ENCODE data around the gene ARID3C.
A peak's percentile ranks its signal among the peaks of the same experiment; 100 is the strongest.

ARID3C gene

DNA sequence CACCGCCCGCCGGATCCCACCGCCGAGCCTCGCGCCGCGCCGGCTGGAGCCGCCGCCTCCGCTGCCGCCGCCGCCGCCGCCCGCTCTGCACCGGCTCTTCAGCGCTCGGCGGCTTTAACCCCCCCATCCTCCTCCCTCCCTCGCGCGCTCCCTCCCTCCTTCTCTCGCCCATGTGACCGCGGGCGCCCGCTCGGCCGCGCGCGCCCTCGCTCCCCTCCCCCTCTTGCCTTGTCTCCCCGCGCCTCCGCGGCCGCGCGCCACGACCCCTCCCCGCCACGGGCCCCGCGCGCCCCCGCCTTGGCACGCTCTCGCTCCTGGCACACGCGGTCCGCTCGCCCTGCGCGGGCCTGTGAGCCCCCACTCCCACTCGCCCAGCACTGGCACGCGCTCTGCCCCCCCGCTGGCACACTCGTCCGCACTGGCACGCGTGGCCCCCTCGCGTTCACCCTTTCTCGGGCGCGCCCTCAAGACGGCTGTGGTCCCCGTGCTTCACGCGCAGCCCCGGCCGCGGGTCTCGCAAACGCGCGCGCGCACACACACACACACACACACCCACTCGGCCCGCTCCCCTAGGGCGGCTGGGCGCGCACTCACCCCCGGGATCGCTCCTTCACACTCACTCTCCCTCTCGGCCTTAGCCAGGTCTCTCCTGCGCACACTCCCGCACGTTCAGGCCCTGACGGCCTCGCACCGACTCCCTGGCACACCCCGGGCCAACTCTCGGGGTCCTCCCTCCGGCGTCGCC, 39.1 kb downstream of the ARID3C start, which contains the start of gene CNTFR:
TSS of gene CNTFR (minus strand) at position 89 of the 745 bp plus-strand sequence. CDS start 20,743 bp downstream, outside the sequence.
- DNase-seq (no peak), ATAC-seq (replicated peaks) (peak in 1 of 2 donors; percentile 17)
- H3K36me3 Mint-ChIP-seq = peaks cover 0 to 5% of the 10 kb centered on the region in 2 donors
- H3K27me3 Mint-ChIP-seq = peaks cover 75 to 86% of the 10 kb centered on the region in 2 donors
- H3K9me3 Mint-ChIP-seq = no peaks in the 10 kb centered on the region
- H3K4me3 Mint-ChIP-seq = peak within 1 kb of the TSS; percentile 85 to 87
- H3K4me1 Mint-ChIP-seq = peaks cover 41 to 60% of the 10 kb centered on the region in 2 donors
- H3K27ac Mint-ChIP-seq = peak within 1 kb of the TSS; percentile 76

DNA sequence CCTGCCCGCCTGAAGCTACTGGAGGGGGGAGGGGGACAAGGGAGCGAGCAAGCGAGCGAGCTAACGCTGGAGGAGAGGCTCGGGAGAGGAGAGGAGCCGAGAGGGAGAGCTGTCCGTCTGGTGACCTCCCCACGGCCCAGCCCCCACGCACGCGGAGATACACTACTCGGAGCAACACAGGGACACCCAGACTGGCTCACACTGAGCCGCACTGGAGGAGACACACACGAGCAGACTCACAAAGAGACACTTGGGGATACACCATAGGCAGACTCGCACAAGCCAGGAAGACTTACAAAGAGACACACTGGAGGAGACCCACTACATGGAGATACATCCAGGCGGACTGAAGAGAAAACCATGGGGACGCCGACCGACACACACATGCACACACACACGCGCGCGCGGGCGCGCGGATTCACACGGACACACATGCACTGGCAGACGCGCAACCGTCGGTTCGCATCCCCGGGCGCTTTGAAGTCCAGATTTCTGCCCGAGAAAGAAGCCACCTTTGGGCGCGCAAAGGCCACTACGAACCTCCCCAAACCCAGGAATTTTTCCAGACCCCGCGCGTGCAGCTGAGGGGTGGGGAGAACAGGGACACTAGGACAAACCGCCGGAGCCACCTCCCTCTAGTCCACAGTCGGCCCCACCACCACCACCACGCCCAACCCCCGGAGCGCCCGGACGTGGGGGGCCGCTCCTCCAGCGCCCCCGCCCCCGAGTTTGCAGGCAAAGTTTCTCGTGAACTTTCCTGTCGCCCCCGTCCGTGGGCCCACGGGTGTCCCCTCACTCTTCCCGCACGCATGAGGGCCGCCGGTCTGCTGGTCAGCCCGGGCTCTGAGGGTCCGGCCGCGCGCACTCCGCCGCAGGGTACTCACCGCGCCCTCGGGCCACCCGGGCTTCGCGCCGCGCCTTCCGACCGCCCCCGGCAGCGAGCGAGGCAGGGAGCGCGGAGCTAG, 39.9 kb downstream of the ARID3C start:
- H3K4me1 Mint-ChIP-seq = peaks cover 41 to 60% of the 10 kb centered on the region in 2 donors
- peaks cover 0 to 5% of the 10 kb centered on the region in 2 donors for H3K36me3 Mint-ChIP-seq
- peaks cover 81 to 92% of the 10 kb centered on the region in 2 donors for H3K27me3 Mint-ChIP-seq
- ATAC-seq (replicated peaks) (no peak), DNase-seq (no peak)
- H3K4me3 Mint-ChIP-seq = peak overlapping the region; percentile 47 to 76
- H3K27ac Mint-ChIP-seq = no peak overlapping the region
- no peaks in the 10 kb centered on the region for H3K9me3 Mint-ChIP-seq

- Mint-ChIP-seq H3K27ac (no peak overlapping the region), H3K9me3 (no peaks in the 10 kb centered on the region), H3K4me3 (no peak overlapping the region), H3K27me3 (peaks cover 79 to 92% of the 10 kb centered on the region in 2 donors), H3K36me3 (peaks cover 0 to 5% of the 10 kb centered on the region in 2 donors), H3K4me1 (peaks cover 30 to 47% of the 10 kb centered on the region in 2 donors)
- ATAC-seq (replicated peaks) = no peak
- DNase-seq = no peak
Observed at GRCh38 chr9:34587271-34587670, 41.6 kb downstream of the ARID3C start.

DNA sequence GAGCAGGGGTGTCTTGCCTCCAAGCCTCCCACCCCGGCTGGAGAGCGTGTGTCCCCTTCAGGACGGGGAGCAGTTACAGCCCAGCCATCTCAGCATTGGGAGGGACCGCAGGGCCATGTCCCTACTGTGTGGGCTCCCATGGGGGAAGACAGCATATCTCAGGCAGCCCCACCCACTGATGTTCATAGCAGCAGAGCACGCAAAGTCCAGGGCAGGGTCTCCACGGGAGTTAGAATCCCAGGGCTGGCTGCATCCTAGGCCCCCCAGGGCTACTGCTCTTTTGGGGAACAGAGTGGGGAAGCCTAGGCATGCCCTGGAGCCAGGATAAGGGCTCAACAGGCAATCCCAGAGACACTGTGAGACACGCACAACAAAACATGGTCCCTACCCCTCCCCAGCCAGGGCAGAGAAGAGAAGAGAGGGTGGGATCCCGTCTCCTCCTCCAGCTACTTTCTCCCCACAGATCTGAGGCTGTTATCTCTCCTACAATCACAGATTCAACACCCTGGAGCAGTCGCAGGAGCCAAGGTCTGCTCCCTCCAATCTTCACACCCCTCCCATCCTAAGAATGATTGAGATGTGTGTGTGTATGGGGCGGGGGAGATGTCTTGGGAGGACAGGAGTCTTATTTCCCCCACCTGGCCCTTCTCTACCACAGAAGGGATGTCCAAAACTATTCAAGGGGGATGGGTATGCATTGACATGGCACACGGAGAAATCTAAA, 42.8 kb downstream of the ARID3C start:
- Mint-ChIP-seq H3K27me3 (peaks cover 81 to 91% of the 10 kb centered on the region in 2 donors), H3K9me3 (no peaks in the 10 kb centered on the region), H3K4me1 (peaks cover 22 to 35% of the 10 kb centered on the region in 2 donors), H3K36me3 (peaks cover 0 to 5% of the 10 kb centered on the region in 2 donors), H3K4me3 (no peak overlapping the region), H3K27ac (no peak overlapping the region)
- DNase-seq (no peak), ATAC-seq (replicated peaks) (no peak)

GRCh38 chr9:34584970-34585369, 43.9 kb downstream of the ARID3C start:
- Mint-ChIP-seq H3K27me3 (peaks cover 84 to 91% of the 10 kb centered on the region in 2 donors), H3K9me3 (no peaks in the 10 kb centered on the region), H3K4me1 (peaks cover 14 to 24% of the 10 kb centered on the region in 2 donors), H3K27ac (no peak overlapping the region), H3K4me3 (no peak overlapping the region), H3K36me3 (peaks cover 0 to 1% of the 10 kb centered on the region in 2 donors)
- peak; percentile 10 to 14 for ATAC-seq (replicated peaks)
- no peak for DNase-seq

DNA sequence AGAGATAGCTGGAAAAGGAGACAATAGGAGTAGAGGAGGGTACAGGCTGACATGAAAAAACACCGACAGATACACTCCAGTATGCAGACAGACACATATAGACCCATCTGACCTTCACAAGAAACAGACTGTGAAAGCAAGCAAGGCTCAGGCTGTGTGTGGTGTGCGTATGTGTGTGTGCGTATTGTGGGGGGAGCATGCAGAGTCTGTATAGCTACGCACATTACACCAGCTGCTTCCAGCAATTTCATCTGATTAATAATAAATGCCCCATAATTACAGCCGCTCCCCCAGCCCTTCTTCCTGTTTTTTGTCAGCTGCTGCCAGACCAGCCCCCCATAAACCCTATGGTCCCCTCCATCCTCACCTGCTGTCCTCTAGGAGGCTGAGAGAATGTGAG, 46.1 kb downstream of the ARID3C start:
- Mint-ChIP-seq H3K27me3 (peaks cover 83 to 92% of the 10 kb centered on the region in 2 donors), H3K9me3 (no peaks in the 10 kb centered on the region)

GRCh38 chr9:34581318-34581717, 47.5 kb downstream of the ARID3C start:
- ATAC-seq (replicated peaks) (no peak), DNase-seq (no peak)
- Mint-ChIP-seq H3K27me3 (peaks cover 81 to 89% of the 10 kb centered on the region in 2 donors), H3K27ac (no peak overlapping the region), H3K4me1 (peaks cover 12 to 19% of the 10 kb centered on the region in 2 donors), H3K4me3 (no peak overlapping the region), H3K36me3 (no peaks in the 10 kb centered on the region), H3K9me3 (no peaks in the 10 kb centered on the region)

More for the DNA sequence above, 46.1 kb downstream of the ARID3C start:
- no peaks in the 10 kb centered on the region for H3K36me3 Mint-ChIP-seq
- H3K27ac Mint-ChIP-seq = no peak overlapping the region
- H3K4me1 Mint-ChIP-seq = peaks cover 6 to 11% of the 10 kb centered on the region in 2 donors
- ATAC-seq (replicated peaks) (no peak), DNase-seq (no peak)
- H3K4me3 Mint-ChIP-seq = no peak overlapping the region

DNA sequence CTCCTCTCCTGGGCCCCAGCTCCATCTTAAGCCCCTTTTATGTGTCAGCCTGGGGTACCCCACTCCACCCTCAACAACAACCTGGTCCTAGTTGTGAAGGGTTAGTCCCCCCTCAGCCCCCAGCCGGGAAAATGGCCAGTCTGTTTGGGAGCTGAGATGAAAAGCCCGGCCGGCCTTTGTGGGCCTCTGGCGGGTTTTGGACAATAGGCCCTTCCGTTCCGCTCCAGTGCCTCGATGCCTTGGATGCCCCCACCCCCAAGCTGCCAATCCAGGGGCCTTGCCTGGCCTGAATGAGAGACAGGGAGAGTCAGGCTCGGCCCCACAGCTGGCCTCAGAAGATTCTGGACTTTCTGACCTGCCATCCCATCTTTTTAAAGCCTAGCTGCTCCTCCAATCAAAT, 48.5 kb downstream of the ARID3C start:
- H3K4me3 Mint-ChIP-seq = no peak overlapping the region
- DNase-seq = no peak
- H3K36me3 Mint-ChIP-seq = no peaks in the 10 kb centered on the region
- H3K27ac Mint-ChIP-seq = no peak overlapping the region
- ATAC-seq (replicated peaks) = no peak
- peaks cover 8 to 13% of the 10 kb centered on the region in 2 donors for H3K4me1 Mint-ChIP-seq
- H3K27me3 Mint-ChIP-seq = peaks cover 78 to 88% of the 10 kb centered on the region in 2 donors
- H3K9me3 Mint-ChIP-seq = no peaks in the 10 kb centered on the region

- Mint-ChIP-seq H3K36me3 (no peaks in the 10 kb centered on the region), H3K9me3 (no peaks in the 10 kb centered on the region), H3K27me3 (peaks cover 74 to 90% of the 10 kb centered on the region in 2 donors), H3K27ac (no peak overlapping the region), H3K4me3 (no peak overlapping the region), H3K4me1 (peaks cover 7 to 9% of the 10 kb centered on the region in 2 donors)
- no peak for DNase-seq
- no peak for ATAC-seq (replicated peaks)
Observed at GRCh38 chr9:34579808-34580163, 49.1 kb downstream of the ARID3C start.

DNA sequence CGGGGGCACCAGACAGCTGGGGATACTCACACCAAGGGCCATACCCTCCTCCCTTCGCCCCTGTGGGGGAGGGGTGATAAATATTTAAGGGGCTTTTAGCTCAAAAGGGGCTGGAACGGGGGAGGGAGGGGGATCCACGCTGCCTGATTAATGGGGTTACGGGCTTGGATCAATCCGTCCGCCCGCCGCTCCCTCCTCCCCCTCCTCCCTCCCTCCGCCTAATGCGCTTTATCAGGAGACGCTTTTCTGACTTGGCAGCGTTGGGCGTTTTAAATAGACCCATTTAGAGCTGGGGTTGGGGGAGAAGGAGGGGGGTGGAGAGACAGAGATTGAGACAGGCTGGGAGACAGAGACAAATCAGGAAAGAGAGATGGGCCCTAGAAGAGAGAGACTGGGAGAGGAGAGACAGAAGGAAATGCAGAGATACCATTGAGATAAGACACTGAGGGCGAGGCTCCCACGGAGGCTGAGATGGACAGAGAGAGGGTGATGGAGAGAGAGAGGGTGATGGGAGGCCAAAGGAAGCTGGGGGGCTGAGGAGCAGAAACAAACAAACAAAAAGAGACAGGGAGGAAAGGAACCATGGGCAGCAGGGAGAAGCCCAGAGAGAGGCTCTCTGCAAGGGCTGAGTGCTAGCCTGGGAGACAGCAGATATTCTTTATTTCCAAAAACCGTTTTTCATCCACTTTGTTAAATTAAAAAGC, 49.6 kb downstream of the ARID3C start:
- Mint-ChIP-seq H3K27ac (no peak overlapping the region), H3K27me3 (peaks cover 74 to 90% of the 10 kb centered on the region in 2 donors), H3K36me3 (no peaks in the 10 kb centered on the region), H3K4me1 (peaks cover 7 to 9% of the 10 kb centered on the region in 2 donors), H3K9me3 (no peaks in the 10 kb centered on the region), H3K4me3 (no peak overlapping the region)
- no peak for ATAC-seq (replicated peaks)
- no peak for DNase-seq

- H3K4me3 Mint-ChIP-seq = no peak overlapping the region
- H3K4me1 Mint-ChIP-seq = peaks cover 7 to 9% of the 10 kb centered on the region in 2 donors
- H3K27me3 Mint-ChIP-seq = peaks cover 74 to 89% of the 10 kb centered on the region in 2 donors
- H3K36me3 Mint-ChIP-seq = no peaks in the 10 kb centered on the region
- H3K9me3 Mint-ChIP-seq = no peaks in the 10 kb centered on the region
- DNase-seq = no peak
- ATAC-seq (replicated peaks) = peak; percentile 52 to 62
- no peak overlapping the region for H3K27ac Mint-ChIP-seq
Observed at GRCh38 chr9:34578241-34579103, 50.4 kb downstream of the ARID3C start.

- Mint-ChIP-seq H3K9me3 (no peaks in the 10 kb centered on the region), H3K4me1 (peaks cover 7 to 9% of the 10 kb centered on the region in 2 donors), H3K27me3 (peaks cover 69 to 86% of the 10 kb centered on the region in 2 donors), H3K36me3 (no peaks in the 10 kb centered on the region), H3K27ac (no peak overlapping the region), H3K4me3 (peak overlapping the region; percentile 74 to 76)
- DNase-seq = no peak
- peak in 1 of 2 donors; percentile 8 for ATAC-seq (replicated peaks)
Observed at GRCh38 chr9:34577400-34578240, 51.2 kb downstream of the ARID3C start.

Data from stimulated activated naive B cell treated with anti-CD40 and anti-IgM and Interleukin-4, amounts not matched to agents 10 μg/mL and 1 μg/mL and 100 μg/mL, for 72 hours (primary cell).